ENCODE data around the gene RBPJ.
"Not testable (repeated sequence)": the region's sequence is repeated elsewhere in the genome, so short reads cannot be mapped to it uniquely, and the experiment has no call there.

RBPJ gene

GRCh38 chr4:26342328-26343037 lies 21.7 kb downstream of the RBPJ start:
- DNase-seq (ENCODE audit: low read depth): peak; percentile 63

- DNase-seq (ENCODE audit: low read depth): peak; percentile 25
Observed at GRCh38 chr4:26343038-26343398, 22.2 kb downstream of the RBPJ start.

GRCh38 chr4:26344901-26345564 lies 24.2 kb downstream of the RBPJ start:
- DNase-seq (ENCODE audit: low read depth): no peak

- DNase-seq (ENCODE audit: low read depth): no peak
Observed at GRCh38 chr4:26345565-26345938, 24.7 kb downstream of the RBPJ start.

- DNase-seq (ENCODE audit: low read depth): peak; percentile 13
Observed at GRCh38 chr4:26346203-26346620, 25.4 kb downstream of the RBPJ start.

GRCh38 chr4:26349496-26349895 lies 28.7 kb downstream of the RBPJ start:
- no peak for DNase-seq (ENCODE audit: low read depth)

GRCh38 chr4:26351685-26352084 lies 30.9 kb downstream of the RBPJ start:
- no peak for DNase-seq (ENCODE audit: low read depth)

GRCh38 chr4:26354491-26354890 lies 33.7 kb downstream of the RBPJ start:
- no peak for DNase-seq (ENCODE audit: low read depth)

- no peak for DNase-seq (ENCODE audit: low read depth)
Observed at GRCh38 chr4:26355392-26356052, 34.7 kb downstream of the RBPJ start.

GRCh38 chr4:26356081-26356501 lies 35.3 kb downstream of the RBPJ start:
- DNase-seq (ENCODE audit: low read depth): no peak

GRCh38 chr4:26359521-26359920 lies 38.7 kb downstream of the RBPJ start:
- DNase-seq (ENCODE audit: low read depth): not testable (repeated sequence)

GRCh38 chr4:26360273-26360672 lies 39.5 kb downstream of the RBPJ start:
- DNase-seq (ENCODE audit: low read depth): no peak

- no peak for DNase-seq (ENCODE audit: low read depth)
Observed at GRCh38 chr4:26360864-26361263, 40.0 kb downstream of the RBPJ start.

GRCh38 chr4:26361297-26361696 lies 40.5 kb downstream of the RBPJ start:
- no peak for DNase-seq (ENCODE audit: low read depth)

GRCh38 chr4:26362745-26363439 lies 42.1 kb downstream of the RBPJ start:
- no peak for DNase-seq (ENCODE audit: low read depth)

- no peak for DNase-seq (ENCODE audit: low read depth)
Observed at GRCh38 chr4:26365537-26366150, 44.8 kb downstream of the RBPJ start.

GRCh38 chr4:26367811-26368210 lies 47.0 kb downstream of the RBPJ start:
- no peak for DNase-seq (ENCODE audit: low read depth)

- DNase-seq (ENCODE audit: low read depth): peak; percentile 21
Observed at GRCh38 chr4:26368685-26369084, 47.9 kb downstream of the RBPJ start.

- DNase-seq (ENCODE audit: low read depth): no peak
Observed at GRCh38 chr4:26369132-26369531, 48.3 kb downstream of the RBPJ start.

GRCh38 chr4:26369581-26369980 lies 48.8 kb downstream of the RBPJ start:
- DNase-seq (ENCODE audit: low read depth): no peak

- no peak for DNase-seq (ENCODE audit: low read depth)
Observed at GRCh38 chr4:26372076-26372475, 51.3 kb downstream of the RBPJ start.

- peak; percentile 73 for DNase-seq (ENCODE audit: low read depth)
Observed at GRCh38 chr4:26372525-26373172, 51.8 kb downstream of the RBPJ start.

Measured in fibroblast of gingiva (primary cell).